K562 (cell line): ENCODE measurements around the gene SLCO2B1. TPM values are rescaled to one million over a fixed set of nuclear protein-coding genes. Genes with fewer than 3 reads are reported as not detected.

ENCODE experiments used
- BMI1 ChIP-seq: fragments of 150-350 bp; IDR thresholded peaks from 2 replicates; pipeline ENCODE4 v1.6.1; 2014; ENCODE audit warnings: low read length
- CREBBP ChIP-seq: IDR thresholded peaks from one replicate; pipeline ENCODE4 v1.6.1; 2012; ENCODE audit warnings: low read depth, mild to moderate bottlenecking, control low read depth, inconsistent platforms, low read length
- GTF2E2 ChIP-seq: fragments of 200-800 bp; sonication (Bioruptor generic); IDR thresholded peaks from 2 replicates; pipeline ENCODE4 v1.6.1; 2016; ENCODE audit warnings: missing genetic modification characterization, missing compliant biosample characterization
- ILF3 ChIP-seq: fragments of 450-650 bp; IDR thresholded peaks from 2 replicates; pipeline ENCODE4 v1.6.1; 2018; ENCODE audit warnings: antibody characterized with exemption, mild to moderate bottlenecking, moderate library complexity, borderline replicate concordance
- LARP7 ChIP-seq: fragments of 450-650 bp; IDR thresholded peaks from 2 replicates; pipeline ENCODE4 v1.6.1; 2016
- MTA2 ChIP-seq: fragments of 450-650 bp; IDR thresholded peaks from 2 replicates; pipeline ENCODE4 v1.6.1; 2016; ENCODE audit warnings: low read depth
- MYBL2 ChIP-seq, 2 experiments: fragments of 450-650 bp in 1 of 2; sonication (generic) in 1 of 2; formaldehyde crosslinking in 1 of 2; IDR thresholded peaks; 2 replicates each; pipeline versions ENCODE4 v1.6.1 to v1.8.1; 2017 to 2022; ENCODE audit warnings: borderline replicate concordance in 1 of 2, inconsistent platforms in 1 of 2, low read depth in 1 of 2, mild to moderate bottlenecking in 1 of 2, missing genetic modification reagents in 1 of 2, moderate library complexity in 1 of 2
- SAFB ChIP-seq: fragments of 200-400 bp; formaldehyde crosslinking; IDR thresholded peaks from 2 replicates; pipeline ENCODE4 v1.6.1; 2017; ENCODE audit warnings: low read depth, low read length, borderline replicate concordance
- SMAD4 ChIP-seq: fragments of 250-450 bp; sonication (Bioruptor Pico); conservative IDR thresholded peaks from 2 replicates; pipeline ENCODE4 v1.8.0; 2021; ENCODE audit warnings: inconsistent platforms, mild to moderate bottlenecking, moderate library complexity
- SP1 ChIP-seq: sonication (generic); formaldehyde crosslinking; IDR thresholded peaks from 2 replicates; pipeline ENCODE4 v1.8.1; 2022; ENCODE audit warnings: mild to moderate bottlenecking, missing genetic modification reagents
- TAF9B ChIP-seq: fragments of 450-650 bp; IDR thresholded peaks from 2 replicates; pipeline ENCODE4 v1.6.1; 2018; ENCODE audit warnings: mild to moderate bottlenecking; ENCODE audit not compliant: partially characterized antibody
- ZFPM2 ChIP-seq: fragments of 250-450 bp; sonication (Bioruptor Pico); IDR thresholded peaks from 2 replicates; pipeline ENCODE4 v1.5.1; 2022; ENCODE audit warnings: mild to moderate bottlenecking
- ZNF232 ChIP-seq: sonication (generic); formaldehyde crosslinking; IDR thresholded peaks from 2 replicates; pipeline ENCODE4 v1.8.0; 2022; ENCODE audit warnings: mild to moderate bottlenecking, missing genetic modification reagents
- ZNF354B ChIP-seq: fragments of 250-450 bp; sonication (Bioruptor Pico); IDR thresholded peaks from 2 replicates; pipeline ENCODE4 v1.4.0; 2020
- polyA plus RNA-seq, 8 experiments: library from polyadenylated mRNA; depleted of rRNA in 4 of 8; stranded (reverse) in 5 of 8; unstranded in 3 of 8; fragments of >200 nt; fragmentation: Nextera tagmentation in 2 of 8; fragmentation: Illumina TruSeq in 1 of 8; extraction: Ambion mirVana in 2 of 8; extraction: Trizol in 1 of 8; gene quantifications; 2 replicates each; pipeline versions ENCODE4 v1.2.1 to v1.2.3, GENCODE V29; 2011 to 2014; ENCODE audit warnings: inconsistent platforms in 1 of 8, missing spikeins in 1 of 8
- total RNA-seq, 7 experiments: library from RNA; depleted of rRNA in 6 of 7; stranded (reverse); fragments of >200 nt in 6 of 7; fragmentation: Illumina TruSeq in 2 of 7; extraction: Trizol in 2 of 7; gene quantifications; 2 replicates each; pipeline versions ENCODE4 v1.2.1 to v1.2.3, GENCODE V29; 2011 to 2021; ENCODE audit warnings: low replicate concordance in 1 of 7
- TF ChIP-seq, protein P1 (sequence below): fragments of 250-450 bp; sonication (Bioruptor Pico); IDR thresholded peaks from 2 replicates; pipeline ENCODE4 v1.4.0; 2020; ENCODE audit warnings: mild to moderate bottlenecking, moderate library complexity
- TF ChIP-seq, protein P2 (sequence below): fragments of 200-400 bp; formaldehyde crosslinking; IDR thresholded peaks from 2 replicates; pipeline ENCODE4 v1.6.1; 2017; ENCODE audit warnings: mild to moderate bottlenecking, low read depth, low read length, moderate library complexity
- TF ChIP-seq, protein P3 (sequence below): fragments of 450-650 bp; IDR thresholded peaks from 2 replicates; pipeline ENCODE4 v1.7.1; 2018; ENCODE audit warnings: mild to moderate bottlenecking, low read depth; ENCODE audit not compliant: partially characterized antibody
- TF ChIP-seq, protein P4 (sequence below): fragments of 450-650 bp; formaldehyde crosslinking; IDR thresholded peaks from 2 replicates; pipeline ENCODE4 v1.4.0; 2022; ENCODE audit warnings: mild to moderate bottlenecking, moderate library complexity
- TF ChIP-seq, protein P5 (sequence below): fragments of 450-650 bp; formaldehyde crosslinking; IDR thresholded peaks from 2 replicates; pipeline ENCODE4 v1.4.0; 2022; ENCODE audit warnings: missing genetic modification characterization

Gene SLCO2B1
- total and polyA plus RNA-seq, 9 of the 15 experiments (the other 6 are each of a cell fraction or from before 2014, with no cell fraction given): 0.70 to 14.7 (median 7.6) TPM

DNA sequence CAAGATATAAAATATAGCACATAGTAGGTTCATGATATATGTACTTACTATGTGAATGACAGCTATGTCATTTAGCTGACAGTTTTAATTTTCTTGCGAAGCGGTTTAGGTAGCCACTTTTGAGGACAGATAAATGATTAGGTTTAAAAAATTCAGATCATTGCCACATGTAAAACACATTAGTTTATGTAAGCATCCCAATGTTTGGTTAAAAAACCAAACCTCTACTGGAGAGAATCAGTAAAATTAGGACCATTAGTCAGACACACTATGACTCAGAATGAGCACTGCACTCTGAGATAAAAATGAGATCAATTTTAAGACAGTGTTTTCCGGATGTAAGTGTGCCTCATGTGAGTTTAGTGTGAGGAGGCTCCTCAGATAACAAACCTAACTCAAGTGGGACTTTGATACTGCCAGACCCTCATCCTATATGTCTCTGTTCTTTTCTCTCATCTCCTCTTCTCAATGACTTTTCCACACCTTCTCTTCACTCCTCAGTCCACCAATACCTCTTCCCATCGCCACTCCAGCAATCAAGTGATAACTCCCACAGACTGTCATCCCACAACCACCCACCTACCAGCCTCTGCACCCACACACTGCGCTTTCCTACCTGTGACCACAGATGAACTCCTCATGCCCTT, 47.4 kb upstream of the SLCO2B1 start (continued):
- TF ChIP-seq, protein P1, sequence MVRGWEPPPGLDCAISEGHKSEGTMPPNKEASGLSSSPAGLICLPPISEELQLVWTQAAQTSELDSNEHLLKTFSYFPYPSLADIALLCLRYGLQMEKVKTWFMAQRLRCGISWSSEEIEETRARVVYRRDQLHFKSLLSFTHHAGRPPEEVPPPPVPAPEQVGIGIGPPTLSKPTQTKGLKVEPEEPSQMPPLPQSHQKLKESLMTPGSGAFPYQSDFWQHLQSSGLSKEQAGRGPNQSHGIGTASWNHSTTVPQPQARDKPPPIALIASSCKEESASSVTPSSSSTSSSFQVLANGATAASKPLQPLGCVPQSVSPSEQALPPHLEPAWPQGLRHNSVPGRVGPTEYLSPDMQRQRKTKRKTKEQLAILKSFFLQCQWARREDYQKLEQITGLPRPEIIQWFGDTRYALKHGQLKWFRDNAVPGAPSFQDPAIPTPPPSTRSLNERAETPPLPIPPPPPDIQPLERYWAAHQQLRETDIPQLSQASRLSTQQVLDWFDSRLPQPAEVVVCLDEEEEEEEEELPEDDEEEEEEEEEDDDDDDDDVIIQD: no peak
- TF ChIP-seq SAFB (no peak), ZNF232 (CRISPR knock-in tag) (no peak), BMI1 (no peak), SMAD4 (CRISPR knock-in tag) (peak; percentile 50; the same call in 1 of the 2 replicates), ZFPM2 (no peak), ZNF354B (no peak), ILF3 (peak; percentile 74; the same call in 1 of the 2 replicates), LARP7 (0 out of 2 replicates have a peak, but pooled peaks have one; percentile 57), TAF9B (peak; percentile 62), MTA2 (peak; percentile 56), CREBBP (no peak), GTF2E2 (tag) (no peak), SP1 (CRISPR knock-in tag) (no peak), MYBL2 (IDR thresholded peaks at IDR 0.05; ENCODE audit: low read depth) (no peak), MYBL2 (CRISPR knock-in tag; IDR thresholded peaks at IDR 0.05; ENCODE audit: borderline replicate concordance) (no peak)
- TF ChIP-seq, protein P2, sequence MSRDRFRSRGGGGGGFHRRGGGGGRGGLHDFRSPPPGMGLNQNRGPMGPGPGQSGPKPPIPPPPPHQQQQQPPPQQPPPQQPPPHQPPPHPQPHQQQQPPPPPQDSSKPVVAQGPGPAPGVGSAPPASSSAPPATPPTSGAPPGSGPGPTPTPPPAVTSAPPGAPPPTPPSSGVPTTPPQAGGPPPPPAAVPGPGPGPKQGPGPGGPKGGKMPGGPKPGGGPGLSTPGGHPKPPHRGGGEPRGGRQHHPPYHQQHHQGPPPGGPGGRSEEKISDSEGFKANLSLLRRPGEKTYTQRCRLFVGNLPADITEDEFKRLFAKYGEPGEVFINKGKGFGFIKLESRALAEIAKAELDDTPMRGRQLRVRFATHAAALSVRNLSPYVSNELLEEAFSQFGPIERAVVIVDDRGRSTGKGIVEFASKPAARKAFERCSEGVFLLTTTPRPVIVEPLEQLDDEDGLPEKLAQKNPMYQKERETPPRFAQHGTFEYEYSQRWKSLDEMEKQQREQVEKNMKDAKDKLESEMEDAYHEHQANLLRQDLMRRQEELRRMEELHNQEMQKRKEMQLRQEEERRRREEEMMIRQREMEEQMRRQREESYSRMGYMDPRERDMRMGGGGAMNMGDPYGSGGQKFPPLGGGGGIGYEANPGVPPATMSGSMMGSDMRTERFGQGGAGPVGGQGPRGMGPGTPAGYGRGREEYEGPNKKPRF: no peak
- TF ChIP-seq, protein P3, sequence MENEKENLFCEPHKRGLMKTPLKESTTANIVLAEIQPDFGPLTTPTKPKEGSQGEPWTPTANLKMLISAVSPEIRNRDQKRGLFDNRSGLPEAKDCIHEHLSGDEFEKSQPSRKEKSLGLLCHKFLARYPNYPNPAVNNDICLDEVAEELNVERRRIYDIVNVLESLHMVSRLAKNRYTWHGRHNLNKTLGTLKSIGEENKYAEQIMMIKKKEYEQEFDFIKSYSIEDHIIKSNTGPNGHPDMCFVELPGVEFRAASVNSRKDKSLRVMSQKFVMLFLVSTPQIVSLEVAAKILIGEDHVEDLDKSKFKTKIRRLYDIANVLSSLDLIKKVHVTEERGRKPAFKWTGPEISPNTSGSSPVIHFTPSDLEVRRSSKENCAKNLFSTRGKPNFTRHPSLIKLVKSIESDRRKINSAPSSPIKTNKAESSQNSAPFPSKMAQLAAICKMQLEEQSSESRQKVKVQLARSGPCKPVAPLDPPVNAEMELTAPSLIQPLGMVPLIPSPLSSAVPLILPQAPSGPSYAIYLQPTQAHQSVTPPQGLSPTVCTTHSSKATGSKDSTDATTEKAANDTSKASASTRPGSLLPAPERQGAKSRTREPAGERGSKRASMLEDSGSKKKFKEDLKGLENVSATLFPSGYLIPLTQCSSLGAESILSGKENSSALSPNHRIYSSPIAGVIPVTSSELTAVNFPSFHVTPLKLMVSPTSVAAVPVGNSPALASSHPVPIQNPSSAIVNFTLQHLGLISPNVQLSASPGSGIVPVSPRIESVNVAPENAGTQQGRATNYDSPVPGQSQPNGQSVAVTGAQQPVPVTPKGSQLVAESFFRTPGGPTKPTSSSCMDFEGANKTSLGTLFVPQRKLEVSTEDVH: no peak
- TF ChIP-seq, protein P4, sequence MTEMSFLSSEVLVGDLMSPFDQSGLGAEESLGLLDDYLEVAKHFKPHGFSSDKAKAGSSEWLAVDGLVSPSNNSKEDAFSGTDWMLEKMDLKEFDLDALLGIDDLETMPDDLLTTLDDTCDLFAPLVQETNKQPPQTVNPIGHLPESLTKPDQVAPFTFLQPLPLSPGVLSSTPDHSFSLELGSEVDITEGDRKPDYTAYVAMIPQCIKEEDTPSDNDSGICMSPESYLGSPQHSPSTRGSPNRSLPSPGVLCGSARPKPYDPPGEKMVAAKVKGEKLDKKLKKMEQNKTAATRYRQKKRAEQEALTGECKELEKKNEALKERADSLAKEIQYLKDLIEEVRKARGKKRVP: no peak
- TF ChIP-seq, protein P5, sequence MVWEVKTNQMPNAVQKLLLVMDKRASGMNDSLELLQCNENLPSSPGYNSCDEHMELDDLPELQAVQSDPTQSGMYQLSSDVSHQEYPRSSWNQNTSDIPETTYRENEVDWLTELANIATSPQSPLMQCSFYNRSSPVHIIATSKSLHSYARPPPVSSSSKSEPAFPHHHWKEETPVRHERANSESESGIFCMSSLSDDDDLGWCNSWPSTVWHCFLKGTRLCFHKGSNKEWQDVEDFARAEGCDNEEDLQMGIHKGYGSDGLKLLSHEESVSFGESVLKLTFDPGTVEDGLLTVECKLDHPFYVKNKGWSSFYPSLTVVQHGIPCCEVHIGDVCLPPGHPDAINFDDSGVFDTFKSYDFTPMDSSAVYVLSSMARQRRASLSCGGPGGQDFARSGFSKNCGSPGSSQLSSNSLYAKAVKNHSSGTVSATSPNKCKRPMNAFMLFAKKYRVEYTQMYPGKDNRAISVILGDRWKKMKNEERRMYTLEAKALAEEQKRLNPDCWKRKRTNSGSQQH (CRISPR knock-in tag): 0 out of 2 replicates have a peak, but pooled peaks have one; percentile 44
